ENCODE data around the gene RBM20. TPM values are rescaled to one million over a fixed set of nuclear protein-coding genes. Genes with fewer than 3 reads are reported as not detected.

The RBM20 gene
- total and polyA plus RNA-seq, 2 of the 4 experiments (the other 2 are of a cell fraction), result under 0.01 to 0.15 TPM

DNA sequence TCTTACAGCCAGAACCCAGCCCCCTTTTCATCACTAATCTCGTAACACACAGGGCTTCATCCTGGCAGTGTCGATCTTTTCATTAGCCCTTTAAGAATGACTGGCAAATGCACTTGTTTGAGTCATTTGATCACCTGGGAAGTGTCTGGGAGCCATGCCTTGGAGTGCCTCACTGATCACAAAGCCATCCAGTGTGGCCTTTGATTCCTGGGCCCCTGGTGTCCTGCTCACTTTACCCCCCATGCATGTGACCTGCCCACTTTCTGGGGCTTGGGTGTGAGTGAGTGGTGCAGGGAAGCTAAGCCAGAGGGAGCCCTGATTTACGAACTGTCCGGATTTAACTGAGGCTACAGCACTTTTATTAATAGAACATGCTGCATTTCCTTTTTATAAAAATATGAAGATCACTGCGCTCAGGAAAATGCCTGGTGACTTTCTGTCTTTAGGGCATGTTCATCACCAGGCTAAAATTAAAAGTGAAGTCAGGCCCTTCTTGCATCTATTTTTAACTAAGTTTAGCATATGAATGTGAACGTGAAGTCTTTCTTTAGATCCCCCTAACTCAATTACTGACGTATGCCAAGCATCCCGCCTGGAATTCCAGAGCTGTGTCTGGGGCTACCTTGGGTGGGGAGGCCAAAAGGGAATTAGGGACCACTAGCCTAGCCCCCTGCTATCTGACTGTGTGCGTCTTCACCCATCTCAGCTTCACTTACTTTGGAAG, 23.6 kb downstream of the RBM20 start:
- POLR2A ChIA-PET (ENCODE audit: unreplicated experiment), result no interaction called here
- in situ Hi-C loops (cut with MboI; ENCODE audit: low sequenced_read_pairs), result no loop called here
- no peak for ATAC-seq (ENCODE audit: low read depth)

More for the DNA sequence above, 23.6 kb downstream of the RBM20 start:
- Histone ChIP-seq H3K9ac (ENCODE audit: low read depth, low read length) (no peak overlapping the region), H3K4me1 (ENCODE audit: control insufficient read depth, insufficient read depth, low read length) (peaks cover 7% of the 10 kb centered on the region), H3K36me3 (ENCODE audit: control insufficient read depth, insufficient read depth, low read length) (no peaks in the 10 kb centered on the region), H2BK15ac (ENCODE audit: low read depth, low read length) (0 out of 3 replicates have a peak overlapping the region, but pooled peaks have one; percentile 21), H4K20me1 (ENCODE audit: insufficient read depth, low read length) (no peaks in the 10 kb centered on the region), H3K79me1 (ENCODE audit: low read depth in 1 of 2, low read length in 2 of 2) (no peaks in the 10 kb centered on the region), H3K4me3 (ENCODE audit: insufficient read depth, low read depth, low read length) (no peak overlapping the region), H2AK5ac (ENCODE audit: low read depth, low read length) (peak overlapping the region; percentile 18; the same call in 1 of the 2 replicates), H3K9me3 (ENCODE audit: control insufficient read depth, insufficient read depth, low read length) (no peaks in the 10 kb centered on the region), H3K4me2 (ENCODE audit: low read depth, low read length) (no peak overlapping the region), H2AFZ (replicated peaks; ENCODE audit: low read length, poor library complexity) (no peak overlapping the region), H2AK9ac (replicated peaks; ENCODE audit: low read depth, low read length, poor library complexity) (no peak overlapping the region), H3K23ac (ENCODE audit: low read depth, low read length) (no peak overlapping the region), H2BK5ac (ENCODE audit: low read depth, low read length, poor library complexity, severe bottlenecking) (no peak overlapping the region), H4K8ac (ENCODE audit: low read depth in 2 of 2, low read length in 2 of 2) (no peak overlapping the region), H3K27me3 (ENCODE audit: control insufficient read depth, insufficient read depth, low read length) (peaks cover 9% of the 10 kb centered on the region), H2BK120ac (ENCODE audit: low read depth, low read length) (no peak overlapping the region; the same call in 1 of the 2 replicates), H3K27ac (ENCODE audit: insufficient read depth, low read length) (no peak overlapping the region), H3K4ac (ENCODE audit: low read depth, low read length) (peak overlapping the region; percentile 39; the same call in 1 of the 2 replicates), H3K14ac (replicated peaks; ENCODE audit: low read depth, low read length) (no peak overlapping the region), H2BK20ac (ENCODE audit: low read depth, low read length) (no peak overlapping the region; the same call in 1 of the 2 replicates), H3K18ac (ENCODE audit: low read depth, low read length) (no peak overlapping the region), H3K9me1 (ENCODE audit: insufficient read depth, low read length) (no peaks in the 10 kb centered on the region; the same call in 1 of the 2 replicates), H3K56ac (ENCODE audit: extremely low read depth, insufficient read depth, low read length) (no peak overlapping the region), H4K91ac (ENCODE audit: insufficient read depth, low read depth, low read length) (peak overlapping the region; percentile 14; the same call in 1 of the 2 replicates), H4K5ac (ENCODE audit: low read depth, low read length) (no peak overlapping the region)
- dilution Hi-C loops (cut with HindIII; ENCODE audit: low sequenced_read_pairs, unreplicated experiment), result no loop called here
- no TSS peak for BruUV-seq (replicated peaks)
- TF ChIP-seq BHLHE40 (IDR thresholded peaks at IDR 0.05; ENCODE audit: low read depth, low read length), result no peak
- no peak for TF ChIP-seq MXI1 (IDR thresholded peaks at IDR 0.05; ENCODE audit: borderline replicate concordance, low read depth, low read length)
- no peak for TF ChIP-seq NFE2L2 (IDR thresholded peaks at IDR 0.05; ENCODE audit: low read depth, low read length)
- TF ChIP-seq, protein P1, sequence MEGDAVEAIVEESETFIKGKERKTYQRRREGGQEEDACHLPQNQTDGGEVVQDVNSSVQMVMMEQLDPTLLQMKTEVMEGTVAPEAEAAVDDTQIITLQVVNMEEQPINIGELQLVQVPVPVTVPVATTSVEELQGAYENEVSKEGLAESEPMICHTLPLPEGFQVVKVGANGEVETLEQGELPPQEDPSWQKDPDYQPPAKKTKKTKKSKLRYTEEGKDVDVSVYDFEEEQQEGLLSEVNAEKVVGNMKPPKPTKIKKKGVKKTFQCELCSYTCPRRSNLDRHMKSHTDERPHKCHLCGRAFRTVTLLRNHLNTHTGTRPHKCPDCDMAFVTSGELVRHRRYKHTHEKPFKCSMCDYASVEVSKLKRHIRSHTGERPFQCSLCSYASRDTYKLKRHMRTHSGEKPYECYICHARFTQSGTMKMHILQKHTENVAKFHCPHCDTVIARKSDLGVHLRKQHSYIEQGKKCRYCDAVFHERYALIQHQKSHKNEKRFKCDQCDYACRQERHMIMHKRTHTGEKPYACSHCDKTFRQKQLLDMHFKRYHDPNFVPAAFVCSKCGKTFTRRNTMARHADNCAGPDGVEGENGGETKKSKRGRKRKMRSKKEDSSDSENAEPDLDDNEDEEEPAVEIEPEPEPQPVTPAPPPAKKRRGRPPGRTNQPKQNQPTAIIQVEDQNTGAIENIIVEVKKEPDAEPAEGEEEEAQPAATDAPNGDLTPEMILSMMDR (conservative IDR thresholded peaks at IDR 0.05; ENCODE audit: low read depth, low read length), result no peak
- TF ChIP-seq, protein P2, sequence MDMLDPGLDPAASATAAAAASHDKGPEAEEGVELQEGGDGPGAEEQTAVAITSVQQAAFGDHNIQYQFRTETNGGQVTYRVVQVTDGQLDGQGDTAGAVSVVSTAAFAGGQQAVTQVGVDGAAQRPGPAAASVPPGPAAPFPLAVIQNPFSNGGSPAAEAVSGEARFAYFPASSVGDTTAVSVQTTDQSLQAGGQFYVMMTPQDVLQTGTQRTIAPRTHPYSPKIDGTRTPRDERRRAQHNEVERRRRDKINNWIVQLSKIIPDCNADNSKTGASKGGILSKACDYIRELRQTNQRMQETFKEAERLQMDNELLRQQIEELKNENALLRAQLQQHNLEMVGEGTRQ (IDR thresholded peaks at IDR 0.05; ENCODE audit: low read depth, low read length), result no peak
- TF ChIP-seq RFX5 (IDR thresholded peaks at IDR 0.05; ENCODE audit: low read depth, low read length), result no peak
- no peak for TF ChIP-seq POLR2A (IDR thresholded peaks at IDR 0.05; ENCODE audit: low read depth, low read length)
- TF ChIP-seq CHD1 (IDR thresholded peaks at IDR 0.05; ENCODE audit: low read depth, low read length), result no peak
- TF ChIP-seq RCOR1 (IDR thresholded peaks at IDR 0.05; ENCODE audit: insufficient replicate concordance, low read length), result no peak
- TF ChIP-seq MAZ (IDR thresholded peaks at IDR 0.05; ENCODE audit: borderline replicate concordance, low read depth, low read length), result no peak
- no peak for TF ChIP-seq MAFK (IDR thresholded peaks at IDR 0.05; ENCODE audit: low read depth, low read length)
- TF ChIP-seq, protein P3, sequence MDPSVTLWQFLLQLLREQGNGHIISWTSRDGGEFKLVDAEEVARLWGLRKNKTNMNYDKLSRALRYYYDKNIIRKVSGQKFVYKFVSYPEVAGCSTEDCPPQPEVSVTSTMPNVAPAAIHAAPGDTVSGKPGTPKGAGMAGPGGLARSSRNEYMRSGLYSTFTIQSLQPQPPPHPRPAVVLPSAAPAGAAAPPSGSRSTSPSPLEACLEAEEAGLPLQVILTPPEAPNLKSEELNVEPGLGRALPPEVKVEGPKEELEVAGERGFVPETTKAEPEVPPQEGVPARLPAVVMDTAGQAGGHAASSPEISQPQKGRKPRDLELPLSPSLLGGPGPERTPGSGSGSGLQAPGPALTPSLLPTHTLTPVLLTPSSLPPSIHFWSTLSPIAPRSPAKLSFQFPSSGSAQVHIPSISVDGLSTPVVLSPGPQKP (IDR thresholded peaks at IDR 0.05; ENCODE audit: borderline replicate concordance, low read depth, low read length), result no peak
- no CpG with 5 or more reads among the region's 9 CpGs for WGBS, 2 experiments (ENCODE audit: extremely low coverage in 2 of 2, insufficient read length in 1 of 2)
- intact Hi-C loops (cut with micrococcal nuclease), result no loop called here
- CTCF ChIA-PET, result no interaction called here
- no peak for DNase-seq
